Measurements from ENCODE around the gene WNT5B.

- TF ChIP-seq CTCF (IDR thresholded peaks at IDR 0.05; ENCODE audit: insufficient read depth, low read length, poor library complexity, severe bottlenecking) (no peak), EZH2phosphoT487 (conservative IDR thresholded peaks at IDR 0.05; ENCODE audit: low read length) (no peak)
Observed at GRCh38 chr12:1646569-1647284, 17.7 kb downstream of the WNT5B start.
